SH-SY5Y (cell line): ENCODE results near the gene MACROD2.

ENCODE experiments used
- GATA2 ChIP-seq: IDR thresholded peaks from 2 replicates; pipeline ENCODE4 v1.6.1; 2011; ENCODE audit warnings: mild to moderate bottlenecking, low read depth, low read length
- GATA3 ChIP-seq: IDR thresholded peaks from 2 replicates; pipeline ENCODE4 v1.6.1; 2011; ENCODE audit warnings: low read depth, mild to moderate bottlenecking, low read length, moderate library complexity

MACROD2 gene

GRCh38 chr20:15612198-15612597 lies 1616.9 kb downstream of the MACROD2 start:
- TF ChIP-seq GATA3 (no peak), GATA2 (no peak)

GRCh38 chr20:15612769-15613168 lies 1617.5 kb downstream of the MACROD2 start:
- TF ChIP-seq GATA2 (0 out of 2 replicates have a peak, but pooled peaks have one; percentile 23), GATA3 (no peak)

GRCh38 chr20:15613530-15613929 lies 1618.2 kb downstream of the MACROD2 start:
- TF ChIP-seq GATA2: no peak
- TF ChIP-seq GATA3: no peak

GRCh38 chr20:15616626-15617025 lies 1621.3 kb downstream of the MACROD2 start:
- no peak for TF ChIP-seq GATA2
- no peak for TF ChIP-seq GATA3

GRCh38 chr20:15618110-15618509 lies 1622.8 kb downstream of the MACROD2 start:
- TF ChIP-seq GATA3 (no peak), GATA2 (no peak; the same call in 1 of the 2 replicates)

- TF ChIP-seq GATA2 (no peak), GATA3 (no peak)
Measured at GRCh38 chr20:15618912-15619311, 1623.6 kb downstream of the MACROD2 start.

GRCh38 chr20:15619341-15619740 lies 1624.0 kb downstream of the MACROD2 start:
- TF ChIP-seq GATA3: no peak
- TF ChIP-seq GATA2: no peak

GRCh38 chr20:15619816-15620215 lies 1624.5 kb downstream of the MACROD2 start:
- TF ChIP-seq GATA2 (no peak), GATA3 (no peak)

GRCh38 chr20:15622368-15622767 lies 1627.1 kb downstream of the MACROD2 start:
- no peak for TF ChIP-seq GATA3
- TF ChIP-seq GATA2: no peak

- TF ChIP-seq GATA3: no peak
Measured at GRCh38 chr20:15623215-15623614, 1627.9 kb downstream of the MACROD2 start.

- no peak for TF ChIP-seq GATA2
Measured at GRCh38 chr20:15625981-15626380, 1630.7 kb downstream of the MACROD2 start.

GRCh38 chr20:15627089-15627488 lies 1631.8 kb downstream of the MACROD2 start:
- no peak for TF ChIP-seq GATA3
- TF ChIP-seq GATA2: no peak

- TF ChIP-seq GATA3 (no peak), GATA2 (no peak)
Measured at GRCh38 chr20:15627501-15627903, 1632.2 kb downstream of the MACROD2 start.

GRCh38 chr20:15628851-15629353 lies 1633.6 kb downstream of the MACROD2 start:
- no peak for TF ChIP-seq GATA3
- TF ChIP-seq GATA2: no peak

- TF ChIP-seq GATA2: no peak
- no peak for TF ChIP-seq GATA3
Measured at GRCh38 chr20:15630360-15630759, 1635.0 kb downstream of the MACROD2 start.

- TF ChIP-seq GATA2 (no peak), GATA3 (no peak)
Measured at GRCh38 chr20:15632680-15633079, 1637.4 kb downstream of the MACROD2 start.
